GM19023 (cell line): ENCODE measurements around the gene CHRNA9.
"Not testable (repeated sequence)": the region's sequence is repeated elsewhere in the genome, so short reads cannot be mapped to it uniquely, and the experiment has no call there.

Experiments
- ATAC-seq: cut with Tn5 transposase; IDR thresholded peaks from one replicate; pipeline ENCODE4 v1.9.1; 2021; ENCODE audit warnings: mild to moderate bottlenecking, moderate library complexity; ENCODE audit not compliant: unreplicated experiment

The CHRNA9 gene

GRCh38 chr4:40378619-40379018 lies 43.5 kb downstream of the CHRNA9 start:
- no peak for ATAC-seq

DNA sequence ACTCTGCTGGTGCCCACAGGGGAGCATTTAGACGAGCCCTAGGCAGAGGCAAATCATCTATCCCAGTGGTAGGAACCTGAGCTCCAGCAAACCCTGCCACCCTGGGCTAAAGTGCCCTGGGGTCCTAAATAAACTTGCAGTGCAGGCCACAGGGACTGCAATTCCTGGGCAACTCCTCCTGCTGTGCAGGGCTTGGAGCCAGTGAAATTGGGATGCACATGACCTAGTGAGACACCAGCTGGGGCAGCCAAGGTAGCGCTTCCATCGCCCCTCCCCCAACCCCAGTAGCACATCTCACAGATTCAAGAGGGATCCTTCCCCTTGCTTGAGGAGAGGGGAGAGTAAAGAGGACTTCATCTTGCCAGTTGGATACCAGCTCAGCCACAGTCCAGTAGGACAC lies 44.1 kb downstream of the CHRNA9 start:
- no peak for ATAC-seq

GRCh38 chr4:40380647-40381046 lies 45.5 kb downstream of the CHRNA9 start:
- no peak for ATAC-seq

GRCh38 chr4:40388239-40388638 lies 53.1 kb downstream of the CHRNA9 start:
- ATAC-seq = no peak

DNA sequence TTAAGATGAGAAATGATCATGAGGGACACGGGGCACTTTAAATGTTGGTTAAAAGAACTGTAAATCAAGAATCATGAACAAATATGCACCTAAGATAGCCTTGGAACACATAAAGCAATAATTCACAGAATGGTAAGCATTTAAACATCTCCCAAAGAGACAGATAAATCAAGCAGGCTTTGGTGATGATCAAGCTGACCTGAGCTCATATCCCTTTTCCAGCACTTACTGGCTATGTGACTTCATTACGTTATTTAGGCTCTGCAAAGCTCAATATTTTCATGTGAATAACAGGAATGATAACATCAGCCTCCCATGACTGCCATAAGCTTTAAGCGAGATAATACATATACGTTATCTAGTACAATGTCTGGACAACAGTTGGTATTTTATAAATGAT lies 54.9 kb downstream of the CHRNA9 start:
- no peak for ATAC-seq

DNA sequence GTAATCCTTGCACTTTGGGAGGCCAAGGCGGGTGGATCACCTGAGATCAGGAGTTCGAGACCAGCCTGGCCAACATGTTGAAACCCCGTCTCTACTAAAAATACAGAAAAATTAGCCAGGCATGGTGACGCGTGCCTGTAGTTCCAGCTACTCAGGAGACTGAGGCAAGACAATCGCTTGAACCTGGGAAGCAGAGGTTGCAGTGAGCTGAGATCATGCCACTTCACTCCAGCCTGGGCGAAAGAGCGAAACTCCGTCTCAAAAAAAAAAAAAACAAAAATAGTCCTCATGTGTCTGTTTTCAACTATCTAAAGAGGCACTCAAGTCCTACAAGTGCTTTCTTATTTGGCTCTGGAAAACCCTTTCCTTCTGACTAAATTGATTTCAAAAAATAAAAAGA lies 57.1 kb downstream of the CHRNA9 start:
- not testable (repeated sequence) for ATAC-seq

DNA sequence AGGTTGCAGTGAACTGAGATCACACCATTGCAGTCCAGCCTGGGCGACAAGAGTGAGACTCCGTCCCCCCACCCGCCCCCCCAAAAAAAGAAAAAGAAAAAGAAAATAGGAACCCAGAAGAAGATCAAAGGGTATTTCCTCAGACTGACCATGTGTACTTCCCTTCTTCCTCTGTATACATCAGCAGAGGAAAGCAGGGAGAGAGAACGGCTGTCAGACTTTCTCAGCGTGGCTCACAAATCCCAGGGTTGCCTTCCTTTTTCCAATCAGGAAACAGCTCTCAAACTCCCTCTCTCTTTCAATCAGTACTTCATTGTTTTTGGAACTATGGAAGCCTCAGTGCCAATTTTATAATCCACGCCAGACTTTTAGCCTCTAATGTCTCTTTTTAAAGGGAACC lies 59.1 kb downstream of the CHRNA9 start:
- ATAC-seq = no peak

GRCh38 chr4:40395166-40395900 lies 60.2 kb downstream of the CHRNA9 start:
- ATAC-seq = no peak

DNA sequence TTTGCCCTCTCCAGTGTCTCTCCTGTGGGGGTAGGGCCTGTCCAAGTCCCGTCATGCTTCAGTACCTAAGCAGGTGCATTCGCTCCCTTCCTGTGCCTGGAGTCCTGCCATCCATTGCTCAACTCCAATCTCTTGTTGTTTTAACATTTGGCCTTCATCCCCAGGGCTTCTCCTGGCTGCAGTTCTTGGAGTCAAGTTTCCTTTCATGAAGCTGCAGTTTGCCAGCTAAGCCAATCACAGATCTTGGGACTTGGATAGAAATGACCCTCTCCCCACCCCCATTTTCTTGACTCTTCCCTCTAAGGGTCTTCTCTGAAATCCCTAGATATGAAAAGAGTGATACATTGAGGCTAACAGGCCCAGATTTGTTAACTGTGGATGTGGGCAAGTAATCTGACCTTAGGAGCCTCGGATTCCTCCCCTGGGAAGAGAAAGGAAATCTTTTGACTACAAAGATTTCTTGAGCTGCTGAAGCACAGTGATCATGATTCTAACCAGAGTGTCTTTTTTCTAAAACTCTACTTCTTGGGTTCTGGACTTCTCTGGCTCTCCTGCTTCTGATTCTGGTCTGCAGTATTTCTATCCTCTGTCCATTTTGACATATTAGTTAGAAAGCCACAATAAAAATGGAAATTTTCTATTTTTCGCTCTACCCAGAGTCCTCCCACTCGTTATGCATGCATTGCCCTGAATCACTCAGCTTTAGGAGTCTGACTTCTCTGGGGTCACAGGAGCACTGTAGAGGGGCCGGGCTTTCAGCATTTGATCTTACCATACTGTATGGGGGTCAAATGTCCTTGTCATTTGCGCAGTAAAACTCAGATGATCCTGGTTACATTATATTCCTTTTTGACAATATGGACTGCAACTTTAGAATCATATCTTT lies 61.0 kb downstream of the CHRNA9 start:
- no peak for ATAC-seq

DNA sequence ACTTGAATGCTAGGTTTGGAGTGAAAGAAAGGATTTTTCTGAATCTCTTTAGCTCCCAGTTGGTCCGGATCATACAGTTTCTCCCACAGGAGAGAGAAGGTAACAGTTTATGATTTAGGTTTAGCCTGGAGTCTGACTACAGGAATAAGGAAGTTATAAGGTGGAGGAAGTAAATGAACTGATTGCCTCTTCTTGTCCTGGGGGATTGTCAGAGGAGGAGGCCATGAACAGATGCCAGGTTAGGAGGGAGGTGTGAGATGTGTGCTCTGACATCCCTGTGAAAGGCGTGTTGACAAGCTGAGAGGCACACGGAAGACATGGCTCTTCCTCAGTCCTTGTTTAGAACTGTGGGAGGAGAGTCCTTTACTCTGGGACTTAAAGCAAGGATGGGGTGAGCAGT lies 64.4 kb downstream of the CHRNA9 start:
- no peak for ATAC-seq

DNA sequence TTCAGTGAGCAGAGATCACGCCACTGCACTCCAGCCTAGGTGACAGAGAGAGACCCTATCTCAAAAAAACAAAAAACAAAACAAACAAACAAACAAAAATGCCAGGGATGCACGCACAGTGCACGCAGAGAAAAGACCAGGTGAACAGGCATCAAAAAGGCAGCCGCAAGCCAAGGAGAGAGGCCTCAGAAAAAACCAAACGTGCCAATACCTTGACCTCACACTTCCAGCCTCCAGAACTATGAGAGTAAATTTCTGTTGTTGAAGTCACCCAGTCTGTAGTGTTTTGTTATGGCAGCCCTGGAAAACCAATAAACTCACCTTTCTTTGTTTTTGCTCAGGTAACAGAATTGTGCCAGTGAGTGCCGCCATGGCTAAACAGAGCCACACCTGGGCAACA lies 66.0 kb downstream of the CHRNA9 start:
- no peak for ATAC-seq

GRCh38 chr4:40401631-40402030 lies 66.5 kb downstream of the CHRNA9 start:
- no peak for ATAC-seq

DNA sequence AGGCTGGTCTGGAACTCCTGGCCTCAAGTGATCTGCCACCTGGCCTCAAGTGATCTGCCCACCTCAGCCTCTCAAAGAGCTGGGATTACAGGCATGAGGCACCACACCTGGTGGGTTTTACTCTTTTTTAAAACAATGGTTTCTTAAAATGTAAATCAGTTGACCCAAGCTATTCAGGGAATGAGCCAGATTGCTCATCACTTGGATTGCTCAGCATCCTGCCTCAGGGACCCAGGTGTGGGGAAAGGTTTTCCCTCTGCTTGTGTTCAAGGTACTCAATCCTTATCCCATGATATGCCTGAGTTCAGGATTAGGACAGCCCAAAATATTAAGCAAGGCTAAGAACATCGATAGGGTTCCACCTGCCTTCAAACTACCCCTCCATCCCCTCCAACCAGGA lies 67.4 kb downstream of the CHRNA9 start:
- no peak for ATAC-seq

DNA sequence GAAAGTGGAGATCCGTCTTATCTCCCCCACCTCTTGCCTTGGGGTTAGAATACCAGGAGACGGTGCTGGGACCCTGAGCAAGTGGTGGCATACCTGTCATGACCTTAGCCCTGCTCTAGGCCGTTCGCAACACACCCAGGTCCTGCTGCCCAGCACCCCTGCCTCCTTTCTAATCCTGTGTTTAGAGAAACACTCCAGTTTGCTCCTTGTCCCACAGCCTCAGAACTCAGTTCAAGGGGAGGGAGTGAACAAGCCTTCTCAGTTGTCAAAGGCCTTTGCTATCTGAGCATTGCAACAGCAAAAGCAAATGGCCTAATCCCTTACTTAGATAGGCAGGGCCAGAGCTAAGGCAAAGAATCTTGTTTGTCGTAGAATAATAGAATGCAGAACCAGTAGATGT lies 67.9 kb downstream of the CHRNA9 start:
- no peak for ATAC-seq
